Panc1 (cell line): ENCODE measurements around the gene GRM2. TPM values are rescaled to one million over a fixed set of nuclear protein-coding genes. Genes with fewer than 3 reads are reported as not detected.

ENCODE experiments used
- ATAC-seq: fragments of 200-7000 bp; cut with Tn5 transposase; 2 replicates; pipeline ENCODE4 v1.9.1; 2020; ENCODE audit warnings: mild to moderate bottlenecking, moderate library complexity
- BruUV-seq: library from RNA; stranded (reverse); fragments of 400-500 nt; replicated peaks from 2 replicates; lab custom pipeline; 2021; lab: Mats Ljungman, UMichigan
- CTCF ChIA-PET: fragments of 300-600 bp; sonication (Branson Sonifier 250); formaldehyde crosslinking; loops from one replicate; lab custom pipeline; 2022; ENCODE audit warnings: antibody characterized with exemption; lab: Charles Lee
- POLR2A ChIA-PET: fragments of 300-600 bp; sonication (Branson Sonifier 250); formaldehyde crosslinking; loops from one replicate; lab custom pipeline; 2022; ENCODE audit warnings: antibody characterized with exemption; lab: Charles Lee
- DNase-seq: peaks from one replicate; pipeline ENCODE4 v3.0.0-alpha.2; 2010; ENCODE audit warnings: low read depth, low spot score
- H3K27ac ChIP-seq: 2 replicates; pipeline ENCODE4 v1.5.1; 2011; ENCODE audit warnings: mild to moderate bottlenecking, low read length, inconsistent platforms
- H3K27me3 ChIP-seq: fragments of 200-500 bp; sonication (Bioruptor generic); 2 replicates; pipeline ENCODE4 v1.6.0; 2014; ENCODE audit warnings: low read length, inconsistent platforms; ENCODE audit not compliant: control insufficient read depth, insufficient read depth
- H3K36me3 ChIP-seq: fragments of 200-500 bp; sonication (Bioruptor generic); 2 replicates; pipeline ENCODE4 v1.5.1; 2014; ENCODE audit warnings: inconsistent platforms, mild to moderate bottlenecking, low read length, moderate library complexity; ENCODE audit not compliant: control insufficient read depth, insufficient read depth
- H3K4me1 ChIP-seq: 2 replicates; pipeline ENCODE4 v1.5.1; 2011; ENCODE audit warnings: inconsistent platforms, mild to moderate bottlenecking, low read length, moderate library complexity; ENCODE audit not compliant: control insufficient read depth, insufficient read depth
- H3K4me3 ChIP-seq, 2 experiments: 2 replicates each; pipeline ENCODE4 v1.5.1; 2011 to 2012; ENCODE audit warnings: low read depth in 2 of 2, low read length in 2 of 2, mild to moderate bottlenecking in 2 of 2, inconsistent platforms in 1 of 2, moderate library complexity in 1 of 2
- H3K9me3 ChIP-seq: fragments of 200-500 bp; sonication (Bioruptor generic); 2 replicates; pipeline ENCODE4 v1.5.1; 2014; ENCODE audit warnings: low read depth, mild to moderate bottlenecking, inconsistent platforms, low read length, moderate library complexity; ENCODE audit not compliant: control insufficient read depth, insufficient read depth
- POLR2AphosphoS5 ChIP-seq: IDR thresholded peaks from 2 replicates; pipeline ENCODE4 v1.6.1; 2012; ENCODE audit warnings: mild to moderate bottlenecking, low read depth, low read length, moderate library complexity
- REST ChIP-seq, 2 experiments: IDR thresholded peaks; 2 replicates each; pipeline ENCODE4 v1.6.1; 2011 to 2012; ENCODE audit warnings: low read depth in 2 of 2, control low read depth in 1 of 2, low read length in 1 of 2, mild to moderate bottlenecking in 1 of 2, moderate library complexity in 1 of 2; ENCODE audit not compliant: insufficient read depth in 1 of 2
- SIN3A ChIP-seq: IDR thresholded peaks from 2 replicates; pipeline ENCODE4 v1.6.1; 2012; ENCODE audit warnings: low read depth, mild to moderate bottlenecking, low read length, moderate library complexity, borderline replicate concordance; ENCODE audit not compliant: insufficient read depth
- TCF7L2 ChIP-seq: IDR thresholded peaks from 2 replicates; pipeline ENCODE4 v1.6.1; 2011; ENCODE audit warnings: mild to moderate bottlenecking, low read depth, low read length, inconsistent platforms
- in situ Hi-C: cut with HindIII; loops from 2 replicates; pipeline ENCODE4 v1.10.0; 2016; ENCODE audit warnings: low sequenced_read_pairs, low pct_unique_long_range_greater_than_20kb
- intact Hi-C: fragments of 100-400 bp; cut with micrococcal nuclease; formaldehyde crosslinking; loops from one replicate; pipeline ENCODE4 v1.10.0; 2022; ENCODE audit not compliant: unreplicated experiment
- total RNA-seq: library from RNA; stranded (reverse); gene quantifications from one replicate; pipeline ENCODE4 v1.2.1, GENCODE V29; 2021; ENCODE audit not compliant: unreplicated experiment
- TF ChIP-seq, protein P1 (sequence below): fragments of 450-650 bp; IDR thresholded peaks from 2 replicates; pipeline ENCODE4 v1.5.1; 2017; ENCODE audit warnings: mild to moderate bottlenecking

GRM2 gene
- total RNA-seq, 1 experiment from 2014 or later = 0.21 TPM

- Histone ChIP-seq H3K4me3 (no peak overlapping the region), H3K27ac (no peak overlapping the region), H3K9me3 (no peaks in the 10 kb centered on the region), H3K27me3 (no peaks in the 10 kb centered on the region; the same call in 1 of the 2 replicates), H3K4me1 (no peaks in the 10 kb centered on the region), H3K36me3 (no peaks in the 10 kb centered on the region)
- CTCF ChIA-PET = interaction anchor here (1.2 kb wide), 1 partner anchor 9 kb away, joined by 3 read pairs; no protein-coding TSS in a partner anchor
- POLR2A ChIA-PET = interaction anchor here (0.6 kb wide), 1 partner anchor 275 kb away, joined by 3 read pairs; no protein-coding TSS in a partner anchor
- in situ Hi-C loops = no loop called here
- intact Hi-C loops = no loop called here
- no TSS peak for BruUV-seq
- ATAC-seq (no peak), DNase-seq (no peak)
- no peak for TF ChIP-seq SIN3A
- TF ChIP-seq TCF7L2 = no peak
- no peak for TF ChIP-seq POLR2AphosphoS5
- TF ChIP-seq REST (IDR thresholded peaks at IDR 0.05; ENCODE audit: insufficient read depth in 1 of 2, low read depth in 2 of 2, low read length in 1 of 2) = no peak
- TF ChIP-seq, protein P1, sequence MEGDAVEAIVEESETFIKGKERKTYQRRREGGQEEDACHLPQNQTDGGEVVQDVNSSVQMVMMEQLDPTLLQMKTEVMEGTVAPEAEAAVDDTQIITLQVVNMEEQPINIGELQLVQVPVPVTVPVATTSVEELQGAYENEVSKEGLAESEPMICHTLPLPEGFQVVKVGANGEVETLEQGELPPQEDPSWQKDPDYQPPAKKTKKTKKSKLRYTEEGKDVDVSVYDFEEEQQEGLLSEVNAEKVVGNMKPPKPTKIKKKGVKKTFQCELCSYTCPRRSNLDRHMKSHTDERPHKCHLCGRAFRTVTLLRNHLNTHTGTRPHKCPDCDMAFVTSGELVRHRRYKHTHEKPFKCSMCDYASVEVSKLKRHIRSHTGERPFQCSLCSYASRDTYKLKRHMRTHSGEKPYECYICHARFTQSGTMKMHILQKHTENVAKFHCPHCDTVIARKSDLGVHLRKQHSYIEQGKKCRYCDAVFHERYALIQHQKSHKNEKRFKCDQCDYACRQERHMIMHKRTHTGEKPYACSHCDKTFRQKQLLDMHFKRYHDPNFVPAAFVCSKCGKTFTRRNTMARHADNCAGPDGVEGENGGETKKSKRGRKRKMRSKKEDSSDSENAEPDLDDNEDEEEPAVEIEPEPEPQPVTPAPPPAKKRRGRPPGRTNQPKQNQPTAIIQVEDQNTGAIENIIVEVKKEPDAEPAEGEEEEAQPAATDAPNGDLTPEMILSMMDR = no peak
These were observed 2.8 kb downstream of the GRM2 start for GRCh38 chr3:51709675-51710074.

GRCh38 chr3:51710631-51711351, 3.9 kb downstream of the GRM2 start:
- ChIA-PET POLR2A (no interaction called here), CTCF (interaction anchor here (1.2 kb wide), 1 partner anchor 8 kb away, joined by 3 read pairs; no protein-coding TSS in a partner anchor)
- no peak; the same call in 1 of the 2 replicates for ATAC-seq
- Histone ChIP-seq H3K27ac (no peak overlapping the region), H3K27me3 (no peaks in the 10 kb centered on the region; the same call in 1 of the 2 replicates), H3K36me3 (no peaks in the 10 kb centered on the region), H3K9me3 (no peaks in the 10 kb centered on the region), H3K4me3 (no peak overlapping the region), H3K4me1 (no peaks in the 10 kb centered on the region)
- intact Hi-C loops (no loop called here), in situ Hi-C loops (no loop called here)
- TF ChIP-seq, protein P1 = no peak
- TF ChIP-seq TCF7L2 (no peak), REST (IDR thresholded peaks at IDR 0.05; ENCODE audit: insufficient read depth in 1 of 2, low read depth in 2 of 2, low read length in 1 of 2) (no peak), SIN3A (no peak), POLR2AphosphoS5 (no peak)
- DNase-seq = no peak
- no TSS peak for BruUV-seq
